COLO668 (cell line): Measurements from ENCODE around the gene MALT1.
"Not testable (repeated sequence)": the region's sequence is repeated elsewhere in the genome, so short reads cannot be mapped to it uniquely, and the experiment has no call there.

Experiments used
- DNase-seq: peaks from one replicate; lab custom pipeline; 2025; ENCODE audit not compliant: unreplicated experiment; lab: John Stamatoyannopoulos, UW

The MALT1 gene

GRCh38 chr18:58728719-58729118 lies 57.5 kb downstream of the MALT1 start:
- DNase-seq: no peak

DNA sequence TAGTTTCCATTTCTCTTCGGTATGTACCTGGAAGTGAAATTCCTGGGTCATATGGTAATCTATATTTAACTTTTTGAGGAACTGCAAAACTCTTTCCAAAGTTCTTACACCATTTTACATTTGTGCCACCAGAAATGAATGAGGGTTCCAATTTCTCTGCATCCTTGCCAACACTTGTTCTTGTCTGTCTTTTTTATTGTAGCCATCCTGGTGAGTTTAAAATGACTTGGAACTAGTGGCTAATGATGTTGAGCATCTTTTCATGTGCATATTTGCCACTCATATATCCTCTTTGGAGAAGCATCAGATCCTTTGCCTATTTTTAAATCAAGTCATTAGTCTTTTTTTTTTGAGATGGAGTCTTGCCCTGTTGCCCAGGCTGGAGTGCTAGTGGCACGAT lies 59.4 kb downstream of the MALT1 start:
- DNase-seq: no peak

DNA sequence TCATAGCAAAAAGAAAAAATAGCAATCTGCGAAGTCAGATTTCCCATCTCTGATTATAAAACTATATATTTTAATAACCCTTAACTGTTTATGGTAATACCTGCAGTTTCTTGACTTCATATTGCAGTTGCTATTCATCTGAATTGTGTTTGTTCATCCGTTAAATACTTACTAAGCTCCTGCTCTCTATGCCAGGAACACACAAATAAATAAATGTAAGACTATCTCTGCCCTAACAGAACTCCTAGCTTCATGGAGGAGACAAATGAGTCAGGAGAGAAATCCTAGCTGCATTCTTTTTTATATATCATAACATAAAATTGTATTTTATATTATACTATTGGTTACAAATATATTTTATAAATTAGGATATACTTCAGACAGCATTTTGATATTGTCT lies 61.2 kb downstream of the MALT1 start:
- DNase-seq: no peak

DNA sequence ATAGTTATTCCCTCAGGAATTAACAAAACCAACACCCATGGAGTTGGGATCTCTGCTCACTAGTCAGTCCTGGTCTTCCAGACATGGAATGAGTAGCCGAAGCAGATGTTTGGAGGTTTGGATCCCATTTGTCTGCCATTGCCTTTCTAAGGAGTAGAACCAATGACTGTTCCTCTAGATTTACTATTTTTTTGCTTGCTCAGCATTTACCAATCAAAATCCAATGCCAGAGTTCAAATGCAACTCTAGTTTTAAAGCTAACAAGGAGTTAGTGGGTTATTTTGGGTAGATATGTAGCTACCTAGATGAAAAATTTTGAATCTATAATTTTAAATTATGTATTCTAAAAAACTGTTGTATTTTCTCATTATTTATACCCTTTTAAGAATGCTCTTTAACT lies 62.6 kb downstream of the MALT1 start:
- DNase-seq: no peak

DNA sequence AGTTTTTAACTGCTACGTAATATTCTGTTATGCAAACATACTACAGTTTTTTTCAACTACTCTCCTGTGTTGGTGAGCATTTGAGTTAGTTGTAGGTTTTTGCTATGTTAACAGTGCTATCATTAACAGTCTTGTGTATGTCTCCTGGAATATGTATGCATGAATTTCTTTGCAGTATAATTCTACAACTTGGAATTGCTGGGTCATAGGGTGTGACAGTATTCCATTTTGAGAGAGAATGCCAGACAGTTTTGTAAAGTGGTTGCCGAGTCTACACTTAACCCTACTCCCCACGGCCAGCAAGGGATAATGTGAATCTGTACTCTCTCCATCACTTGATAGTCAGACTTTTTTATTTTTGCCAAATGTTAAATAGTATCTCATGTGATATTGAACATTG lies 67.1 kb downstream of the MALT1 start:
- no peak for DNase-seq

GRCh38 chr18:58745914-58746313 lies 74.6 kb downstream of the MALT1 start:
- no peak for DNase-seq

DNA sequence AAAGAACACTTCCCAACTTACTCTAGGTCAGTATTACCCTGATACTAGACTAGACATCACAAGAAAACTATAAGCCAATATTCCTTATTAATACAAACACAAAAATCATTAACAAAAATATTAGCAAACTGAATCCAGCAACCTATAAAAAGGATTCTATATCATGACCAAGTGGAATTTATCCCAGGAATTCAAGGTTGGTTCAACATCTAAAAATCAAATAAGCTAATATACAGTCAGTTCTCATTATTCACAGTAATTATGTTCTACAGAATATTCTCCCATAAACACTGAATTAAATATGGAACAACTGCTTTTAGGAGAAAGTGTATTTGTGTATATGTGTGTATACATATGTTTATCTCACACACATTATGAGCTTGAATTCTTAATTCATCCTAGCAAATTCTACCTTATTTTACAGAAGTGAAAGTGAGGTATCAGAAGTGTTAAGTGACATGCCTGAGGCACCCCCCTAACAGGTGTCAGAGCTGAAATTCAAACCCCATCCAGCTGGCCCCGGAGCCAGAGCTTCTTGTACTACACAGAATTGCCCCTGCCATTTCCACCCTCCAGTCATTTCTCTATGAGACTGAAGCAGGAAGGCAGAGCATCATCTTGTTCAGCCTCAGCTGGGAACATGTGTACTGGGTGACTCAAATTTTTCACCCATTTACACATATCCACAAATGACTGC lies 77.8 kb downstream of the MALT1 start:
- no peak for DNase-seq

- DNase-seq: no peak
Observed at GRCh38 chr18:58753976-58754375, 82.7 kb downstream of the MALT1 start.

GRCh38 chr18:58754544-58755068 lies 83.3 kb downstream of the MALT1 start:
- no peak for DNase-seq

GRCh38 chr18:58755304-58756010 lies 84.2 kb downstream of the MALT1 start:
- no peak for DNase-seq

GRCh38 chr18:58756148-58756547 lies 84.9 kb downstream of the MALT1 start:
- DNase-seq: no peak

GRCh38 chr18:58756596-58757240 lies 85.5 kb downstream of the MALT1 start:
- DNase-seq: no peak

DNA sequence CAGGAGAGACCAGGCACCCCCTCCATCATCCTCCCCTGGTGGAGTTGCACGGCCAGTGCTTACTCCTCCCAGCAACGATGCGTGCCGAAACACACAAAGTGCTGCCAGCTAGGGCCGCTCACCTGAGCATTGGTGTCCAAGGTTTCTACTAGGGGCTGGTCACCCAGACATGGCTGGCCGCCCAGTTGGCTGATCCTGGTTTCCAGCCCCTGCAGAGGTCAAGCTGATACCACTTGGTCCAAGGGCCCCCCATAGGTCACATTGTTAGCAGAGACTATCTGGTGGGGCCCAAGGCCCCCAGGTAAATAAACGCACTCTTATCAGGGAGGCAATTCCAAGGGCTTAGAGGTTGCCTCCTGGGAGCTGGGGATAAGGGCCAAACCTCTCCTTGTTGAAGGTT lies 86.1 kb downstream of the MALT1 start:
- DNase-seq: not testable (repeated sequence)

GRCh38 chr18:58758046-58758445 lies 86.8 kb downstream of the MALT1 start:
- no peak for DNase-seq

GRCh38 chr18:58758606-58759005 lies 87.3 kb downstream of the MALT1 start:
- no peak for DNase-seq

DNA sequence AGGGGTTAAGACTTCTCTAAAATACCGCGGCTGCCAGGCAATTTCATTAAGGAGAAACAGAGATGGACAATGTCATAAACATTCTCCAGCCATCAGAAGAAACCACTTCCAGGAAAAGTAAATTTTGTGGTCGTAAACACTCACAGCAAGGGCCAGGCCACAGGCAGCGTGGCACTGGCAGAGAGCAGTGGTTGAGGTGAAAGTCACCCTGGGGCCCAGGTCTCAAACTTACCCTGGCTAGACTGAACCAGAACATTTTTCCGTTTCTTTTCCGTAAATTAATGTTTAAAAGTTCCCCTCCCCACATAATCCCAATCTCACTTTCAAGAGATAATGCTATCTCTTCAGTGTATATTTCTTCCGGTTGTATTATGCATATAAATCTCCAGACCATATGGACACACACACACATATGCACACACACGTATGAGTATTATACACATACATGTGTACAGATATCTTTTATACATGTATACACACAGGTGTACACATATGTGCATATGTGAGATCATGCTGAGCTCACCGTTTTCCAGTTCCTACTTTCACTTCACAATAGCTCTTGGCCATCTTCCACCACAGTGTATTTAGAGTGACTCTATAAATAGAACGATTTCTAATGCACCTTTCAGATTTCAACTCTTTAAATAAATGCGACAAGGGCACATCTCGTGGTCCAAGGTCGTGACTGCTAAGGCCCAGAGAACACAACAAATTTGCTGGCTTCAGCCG lies 90.1 kb downstream of the MALT1 start:
- no peak for DNase-seq

- DNase-seq: no peak
Observed at GRCh38 chr18:58761970-58762780, 90.9 kb downstream of the MALT1 start.

- no peak for DNase-seq
Observed at GRCh38 chr18:58762781-58763171, 91.5 kb downstream of the MALT1 start.

GRCh38 chr18:58766164-58766563 lies 94.9 kb downstream of the MALT1 start:
- DNase-seq: no peak

DNA sequence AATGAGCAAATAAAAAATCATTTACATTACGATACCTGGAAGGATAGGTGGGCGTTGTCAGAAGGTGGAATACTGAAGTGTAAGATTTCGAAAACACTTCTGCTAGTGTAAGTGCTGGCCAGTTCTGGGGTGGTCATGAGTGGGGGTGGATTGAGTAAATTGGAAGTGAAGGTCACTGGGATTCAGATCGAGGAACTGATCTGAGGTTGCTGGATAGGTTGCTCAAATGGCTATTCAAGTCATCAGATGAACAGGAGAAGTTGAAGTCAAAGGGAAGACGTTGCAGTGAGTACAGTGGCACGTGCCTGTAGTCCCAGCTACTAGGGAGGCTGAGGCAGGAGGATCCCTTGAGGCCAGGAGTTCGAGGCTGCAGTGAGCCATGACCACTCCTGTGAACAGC lies 95.7 kb downstream of the MALT1 start:
- no peak for DNase-seq
